Fibroblast of lung (primary cell): ENCODE data around the gene MINPP1.
"Not testable (repeated sequence)": the region's sequence is repeated elsewhere in the genome, so short reads cannot be mapped to it uniquely, and the experiment has no call there.

ENCODE experiments used
- EZH2 ChIP-seq: IDR thresholded peaks from 2 replicates; pipeline ENCODE4 v1.5.1; 2012; ENCODE audit warnings: low read length, control low read depth, mild to moderate bottlenecking; ENCODE audit errors: missing control alignments
- TF ChIP-seq, protein P1 (sequence below), 2 donors: IDR thresholded peaks in 1 of 2; conservative IDR thresholded peaks in 1 of 2; 1 replicate in 1 of 2; 2 replicates in 1 of 2; pipeline ENCODE4 v1.5.1; 2011 to 2012; ENCODE audit warnings: low read length in 2 of 2, control low read depth in 1 of 2, inconsistent platforms in 1 of 2, low read depth in 1 of 2, mild to moderate bottlenecking in 1 of 2

- TF ChIP-seq, protein P1, sequence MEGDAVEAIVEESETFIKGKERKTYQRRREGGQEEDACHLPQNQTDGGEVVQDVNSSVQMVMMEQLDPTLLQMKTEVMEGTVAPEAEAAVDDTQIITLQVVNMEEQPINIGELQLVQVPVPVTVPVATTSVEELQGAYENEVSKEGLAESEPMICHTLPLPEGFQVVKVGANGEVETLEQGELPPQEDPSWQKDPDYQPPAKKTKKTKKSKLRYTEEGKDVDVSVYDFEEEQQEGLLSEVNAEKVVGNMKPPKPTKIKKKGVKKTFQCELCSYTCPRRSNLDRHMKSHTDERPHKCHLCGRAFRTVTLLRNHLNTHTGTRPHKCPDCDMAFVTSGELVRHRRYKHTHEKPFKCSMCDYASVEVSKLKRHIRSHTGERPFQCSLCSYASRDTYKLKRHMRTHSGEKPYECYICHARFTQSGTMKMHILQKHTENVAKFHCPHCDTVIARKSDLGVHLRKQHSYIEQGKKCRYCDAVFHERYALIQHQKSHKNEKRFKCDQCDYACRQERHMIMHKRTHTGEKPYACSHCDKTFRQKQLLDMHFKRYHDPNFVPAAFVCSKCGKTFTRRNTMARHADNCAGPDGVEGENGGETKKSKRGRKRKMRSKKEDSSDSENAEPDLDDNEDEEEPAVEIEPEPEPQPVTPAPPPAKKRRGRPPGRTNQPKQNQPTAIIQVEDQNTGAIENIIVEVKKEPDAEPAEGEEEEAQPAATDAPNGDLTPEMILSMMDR (conservative IDR thresholded peaks at IDR 0.05 in 1 of 2, IDR thresholded peaks at IDR 0.05 in 1 of 2; ENCODE audit: low read depth in 1 of 2, low read length in 2 of 2): not testable (repeated sequence)
- TF ChIP-seq EZH2: not testable (repeated sequence)
These were observed 9.2 kb upstream of the MINPP1 start for GRCh38 chr10:87495446-87495845.
